ENCODE data around the gene ADTRP.

DNA sequence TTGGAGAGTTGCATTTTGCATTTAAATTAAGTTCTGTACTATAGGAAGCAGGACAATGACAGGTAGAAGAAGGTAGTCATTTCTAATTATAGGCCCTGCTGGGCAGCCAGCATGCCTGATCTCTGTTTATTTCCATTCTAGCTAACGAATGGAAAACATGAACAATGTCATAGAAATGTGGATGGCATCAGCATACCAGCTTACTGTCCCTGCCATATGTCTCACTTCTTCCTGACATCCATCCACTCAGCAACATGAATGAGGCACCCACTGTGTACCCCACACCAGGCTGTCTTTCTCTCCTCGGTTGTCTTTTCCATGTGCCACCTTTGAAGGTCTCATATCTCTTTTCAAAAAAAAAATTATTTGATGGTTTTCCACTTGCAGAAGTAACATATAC, 11.1 kb downstream of the ADTRP start:
- TF ChIP-seq, protein P1, sequence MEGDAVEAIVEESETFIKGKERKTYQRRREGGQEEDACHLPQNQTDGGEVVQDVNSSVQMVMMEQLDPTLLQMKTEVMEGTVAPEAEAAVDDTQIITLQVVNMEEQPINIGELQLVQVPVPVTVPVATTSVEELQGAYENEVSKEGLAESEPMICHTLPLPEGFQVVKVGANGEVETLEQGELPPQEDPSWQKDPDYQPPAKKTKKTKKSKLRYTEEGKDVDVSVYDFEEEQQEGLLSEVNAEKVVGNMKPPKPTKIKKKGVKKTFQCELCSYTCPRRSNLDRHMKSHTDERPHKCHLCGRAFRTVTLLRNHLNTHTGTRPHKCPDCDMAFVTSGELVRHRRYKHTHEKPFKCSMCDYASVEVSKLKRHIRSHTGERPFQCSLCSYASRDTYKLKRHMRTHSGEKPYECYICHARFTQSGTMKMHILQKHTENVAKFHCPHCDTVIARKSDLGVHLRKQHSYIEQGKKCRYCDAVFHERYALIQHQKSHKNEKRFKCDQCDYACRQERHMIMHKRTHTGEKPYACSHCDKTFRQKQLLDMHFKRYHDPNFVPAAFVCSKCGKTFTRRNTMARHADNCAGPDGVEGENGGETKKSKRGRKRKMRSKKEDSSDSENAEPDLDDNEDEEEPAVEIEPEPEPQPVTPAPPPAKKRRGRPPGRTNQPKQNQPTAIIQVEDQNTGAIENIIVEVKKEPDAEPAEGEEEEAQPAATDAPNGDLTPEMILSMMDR (IDR thresholded peaks at IDR 0.05) = no peak
- no peak for TF ChIP-seq POLR2A (IDR thresholded peaks at IDR 0.05)
- TF ChIP-seq POLR2AphosphoS5 (IDR thresholded peaks at IDR 0.05) = no peak
- no peak for TF ChIP-seq EP300 (IDR thresholded peaks at IDR 0.05; ENCODE audit: low read depth)
